ENCODE measurements around the gene TGOLN2.

Gene TGOLN2

GRCh38 chr2:85275984-85276540, 51.7 kb downstream of the TGOLN2 start:
- ChIA-PET CTCF (interaction anchor here (1.0 to 6.7 kb wide), 6 partner anchors 9 to 209 kb away, joined by 3 to 66 read pairs (median 9); partner anchors contain the start of gene TCF7L1), POLR2A (no interaction called here)
- H3K4me3 ChIP-seq (ENCODE audit: low read depth, low read length), result peak overlapping the region; percentile 25
- TF ChIP-seq, protein P1, sequence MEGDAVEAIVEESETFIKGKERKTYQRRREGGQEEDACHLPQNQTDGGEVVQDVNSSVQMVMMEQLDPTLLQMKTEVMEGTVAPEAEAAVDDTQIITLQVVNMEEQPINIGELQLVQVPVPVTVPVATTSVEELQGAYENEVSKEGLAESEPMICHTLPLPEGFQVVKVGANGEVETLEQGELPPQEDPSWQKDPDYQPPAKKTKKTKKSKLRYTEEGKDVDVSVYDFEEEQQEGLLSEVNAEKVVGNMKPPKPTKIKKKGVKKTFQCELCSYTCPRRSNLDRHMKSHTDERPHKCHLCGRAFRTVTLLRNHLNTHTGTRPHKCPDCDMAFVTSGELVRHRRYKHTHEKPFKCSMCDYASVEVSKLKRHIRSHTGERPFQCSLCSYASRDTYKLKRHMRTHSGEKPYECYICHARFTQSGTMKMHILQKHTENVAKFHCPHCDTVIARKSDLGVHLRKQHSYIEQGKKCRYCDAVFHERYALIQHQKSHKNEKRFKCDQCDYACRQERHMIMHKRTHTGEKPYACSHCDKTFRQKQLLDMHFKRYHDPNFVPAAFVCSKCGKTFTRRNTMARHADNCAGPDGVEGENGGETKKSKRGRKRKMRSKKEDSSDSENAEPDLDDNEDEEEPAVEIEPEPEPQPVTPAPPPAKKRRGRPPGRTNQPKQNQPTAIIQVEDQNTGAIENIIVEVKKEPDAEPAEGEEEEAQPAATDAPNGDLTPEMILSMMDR (IDR thresholded peaks at IDR 0.05; ENCODE audit: insufficient read depth, low read length, missing control alignments), result no peak
- no peak for DNase-seq (ENCODE audit: low read depth, low spot score)

- CTCF ChIA-PET, result interaction anchor here (1.1 to 6.7 kb wide), 4 partner anchors 9 to 27 kb away, joined by 3 to 66 read pairs (median 9); no protein-coding TSS in a partner anchor
- DNase-seq (ENCODE audit: low read depth, low spot score), result no peak
- TF ChIP-seq, protein P1 (IDR thresholded peaks at IDR 0.05; ENCODE audit: insufficient read depth, low read length, missing control alignments), result no peak
- POLR2A ChIA-PET, result interaction anchor here (0.7 kb wide), 1 partner anchor 25 kb away, joined by 3 read pairs; no protein-coding TSS in a partner anchor
- no peak overlapping the region for H3K4me3 ChIP-seq (ENCODE audit: low read depth, low read length)
These were observed 53.8 kb downstream of the TGOLN2 start for GRCh38 chr2:85273738-85274731.

DNA sequence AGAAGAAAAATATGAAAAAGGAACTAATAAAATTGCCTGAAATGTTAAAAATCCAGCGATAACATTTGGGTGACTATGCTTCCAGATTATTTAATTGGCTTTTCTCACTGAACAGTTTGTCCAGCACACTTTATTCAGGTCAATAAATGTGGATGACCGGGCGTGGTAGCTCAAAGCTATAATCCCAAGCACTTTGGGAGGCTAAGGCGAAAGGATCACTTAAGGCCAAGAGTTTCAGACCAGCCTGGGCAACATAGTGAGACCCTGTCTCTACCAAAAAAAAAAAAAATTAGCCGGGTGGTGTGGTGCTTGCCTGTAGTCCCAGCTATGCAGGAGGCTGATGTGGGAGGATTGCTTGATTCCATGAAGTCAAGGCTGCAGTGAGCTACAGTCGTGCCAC, 55.4 kb downstream of the TGOLN2 start:
- no peak overlapping the region for H3K4me3 ChIP-seq (ENCODE audit: low read depth, low read length)
- no peak for DNase-seq (ENCODE audit: low read depth, low spot score)
- TF ChIP-seq, protein P1 (IDR thresholded peaks at IDR 0.05; ENCODE audit: insufficient read depth, low read length, missing control alignments), result no peak
- CTCF ChIA-PET, result interaction anchor here (1.2 to 2.5 kb wide), 4 partner anchors 9 to 346 kb away, joined by 3 to 9 read pairs (median 4); no protein-coding TSS in a partner anchor
- POLR2A ChIA-PET, result no interaction called here

GRCh38 chr2:85269959-85270358, 57.8 kb downstream of the TGOLN2 start:
- no peak overlapping the region for H3K4me3 ChIP-seq (ENCODE audit: low read depth, low read length)
- ChIA-PET CTCF (interaction anchor here (0.9 to 2.6 kb wide), 6 partner anchors 9 to 203 kb away, joined by 3 to 8 read pairs (median 5); partner anchors contain the start of gene TCF7L1), POLR2A (no interaction called here)
- DNase-seq (ENCODE audit: low read depth, low spot score), result no peak
- TF ChIP-seq, protein P1 (IDR thresholded peaks at IDR 0.05; ENCODE audit: insufficient read depth, low read length, missing control alignments), result no peak
